ENCODE results near the gene RGS10. TPM values are rescaled to one million over a fixed set of nuclear protein-coding genes. Genes with fewer than 3 reads are reported as not detected.
"Not testable (repeated sequence)": the region's sequence is repeated elsewhere in the genome, so short reads cannot be mapped to it uniquely, and the experiment has no call there.

Gene RGS10
- total RNA-seq, 2 experiments from 2014 or later = 151 to 172 TPM

GRCh38 chr10:119536508-119537025 is 6.0 kb downstream of the RGS10 start:
- H3K36me3 Mint-ChIP-seq (ENCODE audit: low read depth) = peaks cover 53% of the 10 kb centered on the region
- peaks cover 75% of the 10 kb centered on the region for H3K4me1 Mint-ChIP-seq
- H3K9me3 Mint-ChIP-seq = no peaks in the 10 kb centered on the region
- H3K27me3 Mint-ChIP-seq = no peaks in the 10 kb centered on the region
- POLR2A ChIA-PET = interaction anchor here (0.6 kb wide), 1 partner anchor 331 kb away, joined by 3 read pairs; no protein-coding TSS in a partner anchor
- CTCF ChIA-PET = interaction anchor here (1.1 kb wide), 1 partner anchor 10 kb away, joined by 3 read pairs; no protein-coding TSS in a partner anchor
- no peak overlapping the region for H3K4me3 Mint-ChIP-seq
- H3K27ac Mint-ChIP-seq = peak overlapping the region; percentile 48
- no peak for DNase-seq

GRCh38 chr10:119535837-119536507 is 6.5 kb downstream of the RGS10 start:
- ChIA-PET POLR2A (no interaction called here), CTCF (interaction anchor here (0.6 to 1.1 kb wide), 2 partner anchors 9 to 22 kb away, joined by 3 read pairs; no protein-coding TSS in a partner anchor)
- peak overlapping the region; percentile 48 for H3K27ac Mint-ChIP-seq
- no peaks in the 10 kb centered on the region for H3K27me3 Mint-ChIP-seq
- H3K4me3 Mint-ChIP-seq = peak overlapping the region; percentile 8
- DNase-seq = no peak
- H3K36me3 Mint-ChIP-seq (ENCODE audit: low read depth) = peaks cover 58% of the 10 kb centered on the region
- peaks cover 80% of the 10 kb centered on the region for H3K4me1 Mint-ChIP-seq
- no peaks in the 10 kb centered on the region for H3K9me3 Mint-ChIP-seq

DNA sequence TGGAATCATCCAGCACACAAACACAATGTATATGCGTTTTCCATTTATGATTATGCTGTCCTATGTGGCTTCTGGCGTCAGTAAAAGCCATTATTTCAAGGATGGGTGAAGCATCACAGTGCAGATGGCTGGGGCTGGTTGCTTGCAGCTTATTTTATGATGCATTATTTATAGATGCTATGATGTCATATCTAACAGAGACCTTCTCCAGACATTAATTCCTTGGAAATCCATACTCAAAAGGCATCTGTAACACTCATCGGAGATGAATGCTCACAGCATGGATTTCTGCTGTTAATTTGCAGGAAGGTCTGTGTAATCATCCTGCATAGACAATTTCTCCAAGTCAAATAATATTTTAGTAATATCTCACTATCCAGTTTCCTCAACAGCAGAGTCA is 7.2 kb downstream of the RGS10 start:
- no peak for DNase-seq
- H3K4me3 Mint-ChIP-seq = no peak overlapping the region
- H3K36me3 Mint-ChIP-seq (ENCODE audit: low read depth) = peaks cover 59% of the 10 kb centered on the region
- H3K4me1 Mint-ChIP-seq = peaks cover 81% of the 10 kb centered on the region
- CTCF ChIA-PET = interaction anchor here (0.6 to 0.7 kb wide), 3 partner anchors 23 to 188 kb away, joined by 3 read pairs; no protein-coding TSS in a partner anchor
- no peaks in the 10 kb centered on the region for H3K27me3 Mint-ChIP-seq
- no peaks in the 10 kb centered on the region for H3K9me3 Mint-ChIP-seq
- POLR2A ChIA-PET = no interaction called here
- H3K27ac Mint-ChIP-seq = peak overlapping the region; percentile 48

GRCh38 chr10:119533473-119533872 is 9.0 kb downstream of the RGS10 start:
- ChIA-PET POLR2A (interaction anchor here (0.6 kb wide), 1 partner anchor 43 kb away, joined by 4 read pairs; no protein-coding TSS in a partner anchor), CTCF (interaction anchor here (1.8 to 2.9 kb wide), 2 partner anchors 8 to 10 kb away, joined by 6 to 13 read pairs; partner anchors contain the start of gene RGS10)
- Mint-ChIP-seq H3K27me3 (no peaks in the 10 kb centered on the region), H3K27ac (no peak overlapping the region), H3K4me1 (peaks cover 72% of the 10 kb centered on the region), H3K4me3 (no peak overlapping the region), H3K9me3 (no peaks in the 10 kb centered on the region), H3K36me3 (ENCODE audit: low read depth) (peaks cover 50% of the 10 kb centered on the region)
- no peak for DNase-seq

- H3K9me3 Mint-ChIP-seq, DNase-seq, H3K4me3 Mint-ChIP-seq, POLR2A ChIA-PET, H3K27ac Mint-ChIP-seq, H3K27me3 Mint-ChIP-seq: not testable (repeated sequence)
- CTCF ChIA-PET = interaction anchor here (0.7 to 2.9 kb wide), 3 partner anchors 11 to 70 kb away, joined by 3 to 13 read pairs (median 3); partner anchors contain the start of gene RGS10
- Mint-ChIP-seq H3K36me3 (ENCODE audit: low read depth) (peaks cover 49% of the 10 kb centered on the region), H3K4me1 (peaks cover 66% of the 10 kb centered on the region)
Observed at GRCh38 chr10:119532791-119533190, 9.7 kb downstream of the RGS10 start.

DNA sequence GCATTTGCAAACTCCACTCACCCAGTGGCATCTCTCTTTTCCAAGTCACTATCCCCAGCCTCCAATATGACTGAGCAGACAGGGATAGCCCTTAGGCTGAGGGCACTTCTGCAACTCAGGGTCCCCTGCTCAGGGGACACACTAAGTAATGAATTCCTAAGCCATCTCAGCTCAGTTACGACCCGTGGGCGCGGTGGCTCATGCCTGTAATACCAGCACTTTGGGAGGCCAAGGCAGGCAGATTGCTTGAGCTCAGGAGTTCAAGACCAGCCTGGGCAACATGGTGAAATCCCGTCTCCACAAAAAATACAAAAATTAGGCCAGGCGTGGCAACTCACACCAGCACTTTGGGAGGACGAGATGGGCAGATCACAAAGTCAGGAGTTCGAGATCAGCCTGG is 10.3 kb downstream of the RGS10 start:
- DNase-seq, POLR2A ChIA-PET, H3K9me3 Mint-ChIP-seq, H3K4me3 Mint-ChIP-seq, H3K27me3 Mint-ChIP-seq, H3K27ac Mint-ChIP-seq: not testable (repeated sequence)
- H3K4me1 Mint-ChIP-seq = peaks cover 66% of the 10 kb centered on the region
- CTCF ChIA-PET = interaction anchor here (0.7 to 2.9 kb wide), 4 partner anchors 11 to 333 kb away, joined by 3 to 13 read pairs (median 3); partner anchors contain the start of gene RGS10
- peaks cover 51% of the 10 kb centered on the region for H3K36me3 Mint-ChIP-seq (ENCODE audit: low read depth)

DNA sequence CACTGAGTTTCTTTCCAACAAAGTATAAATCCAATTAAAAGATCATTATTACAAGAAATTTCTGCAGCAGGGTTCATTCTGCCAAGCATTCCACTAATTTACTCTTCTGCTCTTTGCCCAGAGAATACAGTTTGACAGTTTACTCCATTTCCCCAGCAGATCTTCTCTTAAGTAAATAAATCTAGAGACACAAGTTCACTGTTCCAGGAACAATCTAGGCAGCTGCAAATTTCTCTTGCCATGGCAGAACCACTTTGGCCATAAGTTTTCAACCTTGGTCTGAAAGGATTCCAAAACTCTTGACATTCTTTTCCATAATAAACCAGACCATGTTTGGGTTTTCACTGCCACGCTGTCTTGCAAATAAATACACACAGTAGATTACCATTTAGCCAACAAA is 11.5 kb downstream of the RGS10 start:
- POLR2A ChIA-PET = no interaction called here
- Mint-ChIP-seq H3K27me3 (no peaks in the 10 kb centered on the region), H3K27ac (no peak overlapping the region), H3K9me3 (no peaks in the 10 kb centered on the region), H3K36me3 (ENCODE audit: low read depth) (peaks cover 50% of the 10 kb centered on the region), H3K4me1 (peaks cover 61% of the 10 kb centered on the region), H3K4me3 (no peak overlapping the region)
- DNase-seq = no peak
- CTCF ChIA-PET = interaction anchor here (1.9 kb wide), 1 partner anchor 11 kb away, joined by 8 read pairs; the partner anchor contains the start of gene RGS10

DNA sequence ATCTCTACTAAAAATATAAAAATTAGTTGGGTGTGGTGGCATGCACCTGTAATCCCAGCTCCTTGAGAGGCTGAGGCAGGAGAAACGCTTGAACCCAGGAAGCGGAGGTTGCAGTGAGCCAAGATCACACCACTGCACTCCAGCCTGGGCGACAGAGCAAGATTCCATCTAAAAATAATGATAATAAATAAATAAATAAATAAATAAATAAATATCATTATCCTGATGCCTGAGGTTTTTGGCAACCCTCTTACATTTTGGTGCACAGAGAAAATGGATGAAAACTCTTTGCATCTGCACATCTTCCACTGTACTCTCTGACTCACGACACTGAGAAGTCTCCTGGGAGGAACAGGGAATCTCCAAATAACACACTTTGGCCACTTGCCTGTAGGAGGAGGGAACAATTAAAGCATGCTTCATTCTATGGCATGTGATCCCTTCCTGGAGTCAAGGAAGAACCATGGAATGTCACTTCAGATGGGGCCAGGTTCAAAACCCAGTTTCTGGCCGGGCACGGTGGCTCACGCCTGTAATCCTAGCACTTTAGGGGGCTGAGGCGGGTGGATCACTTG is 13.8 kb downstream of the RGS10 start:
- H3K4me3 Mint-ChIP-seq = not testable (repeated sequence)

DNA sequence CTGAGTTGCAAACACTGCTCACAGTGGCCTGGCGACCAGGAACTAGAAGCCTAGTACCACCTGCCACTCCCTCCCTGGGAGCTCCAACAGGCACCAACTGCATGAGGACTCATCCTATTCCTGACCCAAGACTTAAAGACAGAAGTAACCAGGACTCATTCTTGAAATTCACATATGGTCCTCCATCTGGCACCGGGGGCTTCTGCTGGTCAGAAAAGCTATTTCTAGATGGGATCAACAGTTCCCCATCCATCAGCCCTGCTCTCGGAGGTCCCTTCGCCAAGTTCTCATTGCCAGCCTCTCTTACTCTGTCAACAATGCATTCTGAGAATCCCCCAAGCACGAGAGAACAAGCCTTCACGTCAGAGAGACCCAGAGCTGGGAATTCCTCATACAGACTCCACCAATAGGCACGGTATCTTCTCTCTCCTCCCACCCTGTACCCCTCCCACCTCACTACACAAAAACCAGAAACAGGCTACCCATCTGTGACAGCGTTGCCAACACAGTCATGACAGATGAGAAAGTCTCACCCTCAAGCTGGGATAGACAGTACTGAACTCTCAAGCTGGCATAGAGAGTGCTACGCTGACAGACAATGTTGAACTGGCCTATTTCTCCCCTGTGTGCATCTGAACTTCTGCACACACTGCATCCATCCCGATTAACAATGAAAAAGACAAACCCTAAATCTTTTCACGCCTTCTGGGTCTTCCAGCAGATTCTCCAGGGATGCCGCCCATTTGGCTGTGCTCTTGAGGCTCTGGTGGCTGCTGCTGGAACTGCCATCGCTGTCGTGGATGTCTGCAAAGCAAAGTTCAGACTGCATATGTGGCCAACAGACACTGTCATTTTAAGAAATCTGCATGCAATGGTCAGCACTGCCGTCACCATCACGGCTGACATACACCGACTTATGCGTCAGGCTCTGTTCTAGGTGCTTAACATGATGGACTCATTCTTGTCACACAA is 15.6 kb downstream of the RGS10 start:
- H3K36me3 Mint-ChIP-seq (ENCODE audit: low read depth) = peaks cover 63% of the 10 kb centered on the region
- H3K27ac Mint-ChIP-seq = peak overlapping the region; percentile 39
- no peak for DNase-seq
- CTCF ChIA-PET = interaction anchor here (0.6 to 2.0 kb wide), 11 partner anchors 7 to 407 kb away, joined by 3 to 7 read pairs (median 3); partner anchors contain the start of gene RGS10
- H3K4me1 Mint-ChIP-seq = peaks cover 42% of the 10 kb centered on the region
- no peaks in the 10 kb centered on the region for H3K9me3 Mint-ChIP-seq
- H3K27me3 Mint-ChIP-seq = no peaks in the 10 kb centered on the region
- POLR2A ChIA-PET = no interaction called here
- H3K4me3 Mint-ChIP-seq = no peak overlapping the region

More for the DNA sequence above, 13.8 kb downstream of the RGS10 start:
- peaks cover 51% of the 10 kb centered on the region for H3K4me1 Mint-ChIP-seq
- H3K27ac Mint-ChIP-seq, H3K27me3 Mint-ChIP-seq, H3K9me3 Mint-ChIP-seq, POLR2A ChIA-PET, DNase-seq: not testable (repeated sequence)
- peaks cover 56% of the 10 kb centered on the region for H3K36me3 Mint-ChIP-seq (ENCODE audit: low read depth)
- CTCF ChIA-PET = interaction anchor here (1.3 to 1.4 kb wide), 2 partner anchors 12 to 329 kb away, joined by 4 to 7 read pairs; no protein-coding TSS in a partner anchor

DNA sequence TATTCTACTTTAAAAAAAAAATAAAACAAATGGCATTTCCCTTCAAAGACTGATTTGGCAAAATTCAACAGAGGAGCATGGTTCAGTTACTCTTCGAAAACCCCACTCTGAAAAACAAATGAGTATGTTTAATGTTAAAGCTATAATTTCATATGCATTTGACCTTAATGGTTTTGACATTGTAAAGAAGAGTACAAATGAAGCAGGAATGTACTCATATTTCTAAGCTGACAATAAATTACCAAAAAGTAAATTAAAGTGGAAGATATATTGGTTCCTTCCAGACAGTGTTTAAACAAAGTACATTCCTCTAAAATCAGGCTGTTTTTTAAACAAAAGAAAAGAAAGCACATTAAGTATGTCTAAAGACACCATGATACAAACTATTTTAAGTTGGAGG is 16.4 kb downstream of the RGS10 start:
- H3K4me1 Mint-ChIP-seq = peaks cover 41% of the 10 kb centered on the region
- H3K9me3 Mint-ChIP-seq = no peaks in the 10 kb centered on the region
- POLR2A ChIA-PET = no interaction called here
- H3K36me3 Mint-ChIP-seq (ENCODE audit: low read depth) = peaks cover 62% of the 10 kb centered on the region
- H3K27ac Mint-ChIP-seq = no peak overlapping the region
- no peaks in the 10 kb centered on the region for H3K27me3 Mint-ChIP-seq
- CTCF ChIA-PET = interaction anchor here (0.6 to 2.0 kb wide), 8 partner anchors 8 to 406 kb away, joined by 3 to 6 read pairs (median 3); partner anchors contain the start of gene RGS10
- H3K4me3 Mint-ChIP-seq = no peak overlapping the region
- DNase-seq = no peak

GRCh38 chr10:119525116-119525515 is 17.4 kb downstream of the RGS10 start:
- Mint-ChIP-seq H3K9me3 (no peaks in the 10 kb centered on the region), H3K4me3 (no peak overlapping the region), H3K4me1 (peaks cover 40% of the 10 kb centered on the region), H3K27ac (no peak overlapping the region), H3K36me3 (ENCODE audit: low read depth) (peaks cover 69% of the 10 kb centered on the region), H3K27me3 (no peaks in the 10 kb centered on the region)
- CTCF ChIA-PET = interaction anchor here (1.4 to 2.0 kb wide), 2 partner anchors 9 to 35 kb away, joined by 3 to 6 read pairs; no protein-coding TSS in a partner anchor
- no peak for DNase-seq
- POLR2A ChIA-PET = no interaction called here

GRCh38 chr10:119524720-119525070 is 17.8 kb downstream of the RGS10 start:
- Mint-ChIP-seq H3K36me3 (ENCODE audit: low read depth) (peaks cover 72% of the 10 kb centered on the region), H3K4me3 (no peak overlapping the region), H3K27ac (no peak overlapping the region), H3K9me3 (no peaks in the 10 kb centered on the region), H3K4me1 (peaks cover 44% of the 10 kb centered on the region), H3K27me3 (no peaks in the 10 kb centered on the region)
- ChIA-PET POLR2A (no interaction called here), CTCF (interaction anchor here (2.0 kb wide), 1 partner anchor 9 kb away, joined by 6 read pairs; no protein-coding TSS in a partner anchor)
- DNase-seq = no peak

All from activated CD4-positive, alpha-beta T cell treated with anti-CD3 and anti-CD28 coated beads, Interleukin-2, amount 10 ng/mL, durations not matched to agents 7 days and 5 days (primary cell).